ENCODE measurements around the gene JAKMIP2. TPM values are rescaled to one million over a fixed set of nuclear protein-coding genes. Genes with fewer than 3 reads are reported as not detected.
"Not testable (repeated sequence)": the region's sequence is repeated elsewhere in the genome, so short reads cannot be mapped to it uniquely, and the experiment has no call there.

Gene JAKMIP2
- total RNA-seq, 1 donor from 2014 or later: 0.40 TPM

GRCh38 chr5:147619281-147619878 lies 163.1 kb downstream of the JAKMIP2 start:
- DNase-seq (ENCODE audit: low spot score) (no peak), ATAC-seq (no peak)

- peak; percentile 65 for ATAC-seq
- no peak for DNase-seq (ENCODE audit: low spot score)
These were observed 164.7 kb downstream of the JAKMIP2 start for GRCh38 chr5:147617711-147618350.

DNA sequence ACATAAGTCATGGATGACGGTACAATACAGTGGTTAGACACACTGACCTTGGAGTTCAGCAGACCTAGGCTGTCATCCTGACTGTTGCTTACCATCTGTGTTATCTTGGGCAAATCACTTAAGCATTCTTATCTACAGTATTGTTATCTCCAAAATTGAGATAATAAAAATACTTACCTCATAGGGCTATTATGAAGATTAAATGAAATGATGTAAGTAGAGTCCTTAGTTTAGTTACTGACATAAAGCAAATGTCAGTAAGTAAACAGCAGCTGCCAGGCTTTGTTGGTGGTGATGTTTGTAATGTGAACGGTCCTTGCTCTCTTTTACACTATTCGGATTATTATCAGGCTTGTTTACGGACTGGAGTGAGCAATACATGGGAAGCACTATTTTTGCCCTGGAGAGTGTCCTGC lies 165.3 kb downstream of the JAKMIP2 start:
- ATAC-seq: peak; percentile 36

DNA sequence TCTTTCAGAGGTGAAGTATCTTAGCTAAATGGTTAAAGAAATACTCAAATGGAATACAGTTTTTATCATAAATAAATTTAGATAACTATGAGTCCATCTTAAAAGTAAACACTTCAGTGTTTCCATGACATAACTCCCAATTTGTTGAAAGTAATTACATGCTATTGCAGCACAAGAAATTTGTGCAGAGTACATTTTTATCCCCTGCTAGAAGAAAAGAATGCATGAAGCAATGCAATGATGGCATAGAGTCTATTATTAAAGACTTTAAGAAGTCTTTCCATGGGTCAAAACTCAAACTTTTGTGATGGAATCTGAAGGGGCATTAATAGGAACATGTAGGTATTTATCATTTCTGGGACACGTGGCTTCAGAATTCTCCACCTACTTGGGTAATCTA lies 166.1 kb downstream of the JAKMIP2 start:
- ATAC-seq (no peak), DNase-seq (ENCODE audit: low spot score) (no peak)

More for the DNA sequence above, 165.3 kb downstream of the JAKMIP2 start:
- DNase-seq (ENCODE audit: low spot score): no peak

GRCh38 chr5:147613359-147613758 lies 169.2 kb downstream of the JAKMIP2 start:
- DNase-seq (ENCODE audit: low spot score) (peak; percentile 52), ATAC-seq (peak; percentile 80)

- DNase-seq (ENCODE audit: low spot score) (no peak), ATAC-seq (no peak)
These were observed 171.0 kb downstream of the JAKMIP2 start for GRCh38 chr5:147611483-147611882.

GRCh38 chr5:147610798-147611197 lies 171.7 kb downstream of the JAKMIP2 start:
- ATAC-seq: no peak
- no peak for DNase-seq (ENCODE audit: low spot score)

DNA sequence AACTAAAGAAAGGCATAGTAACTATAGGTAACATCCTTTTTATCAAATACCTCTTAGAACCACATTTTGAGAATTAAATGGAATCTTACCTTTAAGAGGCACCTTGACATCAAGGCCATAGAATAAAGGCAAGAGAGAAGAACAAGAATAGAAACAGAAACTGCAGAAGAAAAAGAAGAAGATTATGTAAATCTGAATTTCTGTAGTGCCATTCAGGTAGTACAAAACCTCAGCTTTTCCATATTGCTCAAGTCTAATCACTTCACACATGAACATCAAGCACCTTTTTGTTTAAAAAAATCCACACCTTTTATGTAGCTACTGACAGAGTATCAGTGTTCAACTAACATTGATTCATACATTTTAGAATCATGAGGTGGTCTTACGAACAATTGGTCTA lies 180.9 kb downstream of the JAKMIP2 start:
- ATAC-seq (no peak), DNase-seq (ENCODE audit: low spot score) (no peak)

DNA sequence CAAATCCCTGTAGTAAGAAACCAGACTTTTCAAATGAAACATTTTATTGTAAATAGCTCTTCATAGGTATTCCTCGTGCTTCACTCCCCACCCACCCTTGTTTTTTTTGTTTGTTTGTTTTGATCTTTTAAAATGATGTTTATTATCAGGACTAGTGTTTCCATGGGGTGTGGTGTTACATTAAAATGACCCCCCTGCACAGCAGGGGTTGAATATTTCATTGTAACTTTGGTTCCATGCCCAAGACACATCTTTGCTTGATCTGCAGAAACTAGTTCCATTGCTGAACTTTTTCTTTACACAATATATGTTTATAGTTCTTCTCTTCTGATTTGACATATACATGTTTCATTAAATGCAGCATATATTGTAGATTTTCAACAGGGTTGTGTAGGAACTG lies 191.4 kb downstream of the JAKMIP2 start:
- ATAC-seq: no peak
- DNase-seq (ENCODE audit: low spot score): no peak

DNA sequence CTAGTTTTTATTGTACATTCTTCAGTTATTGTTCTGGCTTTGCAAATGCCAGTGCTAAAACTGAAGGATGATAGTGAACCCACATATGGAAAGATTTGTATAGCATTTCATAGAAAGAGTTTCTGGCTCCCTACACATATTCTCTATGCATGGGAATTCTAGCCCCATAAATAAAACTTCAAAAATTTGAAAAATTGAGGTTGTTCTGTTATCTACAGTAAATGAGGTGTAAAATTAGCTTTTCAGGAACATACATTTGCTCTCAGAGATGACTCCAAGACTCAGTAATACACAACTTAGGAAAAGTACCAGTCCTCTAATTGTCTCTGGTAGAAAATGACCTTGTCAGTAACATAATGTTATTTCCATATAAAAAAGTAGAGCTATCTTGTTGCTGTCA lies 192.4 kb downstream of the JAKMIP2 start:
- DNase-seq (ENCODE audit: low spot score) (no peak), ATAC-seq (no peak)

GRCh38 chr5:147586832-147587231 lies 195.7 kb downstream of the JAKMIP2 start:
- ATAC-seq (no peak), DNase-seq (ENCODE audit: low spot score) (no peak)

DNA sequence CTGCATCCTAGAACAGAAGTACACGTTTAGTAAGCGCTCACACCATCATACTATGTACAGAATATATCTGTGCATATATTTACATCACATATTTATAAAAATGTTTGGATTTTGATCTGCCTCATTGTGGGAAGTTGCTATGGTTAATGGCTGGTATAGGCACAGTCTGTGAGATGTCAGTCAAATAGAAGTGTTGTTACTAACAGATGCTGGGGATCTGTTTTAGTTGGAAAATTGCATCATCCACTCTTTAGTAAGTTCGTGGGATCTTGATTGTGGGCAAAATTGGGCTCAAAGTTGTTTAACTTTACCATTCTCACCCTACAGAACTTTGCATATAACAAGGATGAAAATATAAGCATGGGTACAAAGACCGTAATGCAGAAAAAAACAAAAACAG lies 196.3 kb downstream of the JAKMIP2 start:
- ATAC-seq: no peak
- DNase-seq (ENCODE audit: low spot score): no peak

- not testable (repeated sequence) for ATAC-seq; DNase-seq (ENCODE audit: low spot score)
These were observed 200.3 kb downstream of the JAKMIP2 start for GRCh38 chr5:147582272-147582671.

DNA sequence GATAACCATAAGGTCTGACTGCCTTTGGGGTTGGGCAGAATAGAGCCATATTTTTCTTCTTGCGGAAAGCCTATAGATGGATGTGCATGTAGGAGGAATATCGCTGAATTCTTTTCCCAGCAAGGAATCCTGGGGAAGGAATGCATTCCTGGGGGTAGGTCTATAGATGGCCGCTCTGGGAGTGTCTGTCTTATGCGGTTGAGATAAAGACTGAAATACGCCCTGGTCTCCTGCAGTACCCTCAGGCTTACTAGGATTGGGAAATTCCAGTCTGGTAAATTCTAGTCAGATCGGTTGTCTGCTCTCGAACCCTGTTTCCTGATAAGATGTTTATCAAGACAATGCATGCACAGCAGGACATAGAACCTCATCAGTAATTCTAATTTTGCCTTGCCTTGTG lies 202.1 kb downstream of the JAKMIP2 start:
- not testable (repeated sequence) for DNase-seq (ENCODE audit: low spot score); ATAC-seq

- DNase-seq (ENCODE audit: low spot score) (no peak), ATAC-seq (peak; percentile 94)
These were observed 204.1 kb downstream of the JAKMIP2 start for GRCh38 chr5:147578228-147579024.

GRCh38 chr5:147576646-147577535 lies 205.6 kb downstream of the JAKMIP2 start:
- DNase-seq (ENCODE audit: low spot score) (peak; percentile 55), ATAC-seq (peak; percentile 90)

- DNase-seq (ENCODE audit: low spot score) (no peak), ATAC-seq (no peak)
These were observed 206.9 kb downstream of the JAKMIP2 start for GRCh38 chr5:147575598-147575997.

DNA sequence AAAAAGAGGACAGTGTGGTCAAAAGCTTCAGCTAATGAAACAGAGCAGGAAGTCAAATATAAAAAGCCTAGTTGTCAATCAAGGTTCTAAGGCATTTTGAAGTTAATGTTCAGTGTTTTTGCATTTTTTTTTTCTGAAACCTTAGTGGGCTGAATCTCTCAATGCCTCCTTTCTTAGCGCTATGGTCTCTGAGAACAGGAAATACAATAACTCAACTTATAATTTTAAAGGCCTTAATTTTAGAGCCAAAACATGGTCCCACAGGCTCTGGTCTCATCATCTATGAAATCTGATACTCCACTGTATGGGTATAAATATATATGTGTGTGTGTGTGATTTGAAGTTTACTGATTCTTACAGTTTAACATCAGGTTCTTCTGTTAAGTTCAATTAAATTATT lies 209.3 kb downstream of the JAKMIP2 start:
- ATAC-seq (no peak), DNase-seq (ENCODE audit: low spot score) (no peak)

DNA sequence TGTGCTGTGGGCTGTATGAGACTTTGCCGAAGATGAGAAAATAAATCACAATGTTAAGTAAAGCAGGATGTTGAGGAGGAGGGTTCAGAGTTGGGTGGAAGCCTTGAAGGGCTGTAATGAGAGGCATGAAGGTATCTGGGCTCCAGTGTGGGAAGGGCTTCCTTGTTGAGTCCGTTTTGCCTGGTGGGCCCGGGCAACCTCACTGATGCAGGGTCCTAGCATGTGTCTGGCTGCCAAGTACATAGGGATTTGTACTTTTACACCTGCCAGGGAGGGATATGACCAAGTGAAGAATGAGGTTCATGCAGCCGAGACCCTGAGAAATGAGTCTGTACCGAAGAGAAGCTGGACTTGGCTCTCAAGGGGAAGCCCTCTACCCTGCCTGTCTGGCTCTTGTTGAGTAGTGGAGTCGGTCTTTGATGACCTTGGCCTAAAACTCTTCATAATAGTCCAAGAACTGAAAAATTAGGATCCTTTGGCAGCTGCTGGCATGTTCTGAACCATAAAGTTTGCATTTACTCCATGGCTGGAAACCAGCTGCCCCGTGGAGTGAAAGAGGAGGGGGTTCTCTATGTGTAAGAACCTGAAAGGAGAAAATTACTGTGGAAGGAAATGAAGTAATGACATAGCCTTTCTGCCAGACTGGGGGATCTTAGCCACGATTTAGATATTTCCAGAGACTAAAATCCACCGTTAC lies 213.7 kb downstream of the JAKMIP2 start:
- ATAC-seq: no peak
- no peak for DNase-seq (ENCODE audit: low spot score)

- ATAC-seq (peak; percentile 66), DNase-seq (ENCODE audit: low spot score) (no peak)
These were observed 214.5 kb downstream of the JAKMIP2 start for GRCh38 chr5:147567917-147568598.
